HepG2 (cell line): ENCODE results near the gene DUSP21. TPM values are rescaled to one million over a fixed set of nuclear protein-coding genes. Genes with fewer than 3 reads are reported as not detected.

ENCODE experiments used
- ATAC-seq: fragments of 200-7000 bp; cut with Tn5 transposase; 3 replicates; pipeline ENCODE4 v1.9.1; 2020; ENCODE audit warnings: mild to moderate bottlenecking, moderate library complexity
- Bru-seq: library from RNA; stranded (reverse); fragments of 400-500 nt; gene quantifications from one replicate; lab custom pipeline; 2021; lab: Mats Ljungman, UMichigan
- BruChase-seq, 2 experiments: library from RNA; stranded (reverse); fragments of 400-500 nt; gene quantifications; one replicate each; lab custom pipeline; 2021; lab: Mats Ljungman, UMichigan
- BruUV-seq: library from RNA; stranded (reverse); fragments of 400-500 nt; replicated peaks from 2 replicates; lab custom pipeline; 2021; lab: Mats Ljungman, UMichigan
- CTCF ChIA-PET: fragments of 300-600 bp; formaldehyde crosslinking; extraction: SDS; loops from one replicate; lab custom pipeline; 2021; ENCODE audit warnings: low total read pairs, inconsistent platforms, low intra/inter-chr PET ratio; lab: Yijun Ruan, JAX
- POLR2A ChIA-PET: fragments of 350-600 bp; sonication (Branson Sonifier 250); formaldehyde crosslinking; loops from one replicate; lab custom pipeline; 2020; ENCODE audit warnings: antibody characterized with exemption, inconsistent platforms; lab: Yijun Ruan, JAX
- DNase-seq: peaks from one replicate; pipeline ENCODE4 v3.0.0-alpha.2; 2015; ENCODE audit warnings: low spot score
- FAIRE-seq: peaks from 3 replicates; lab custom pipeline; 2011; peaks lifted over from hg19 to GRCh38; lab: Jason Lieb, UNC
- H2AFZ ChIP-seq: one replicate; pipeline ENCODE4 v1.6.1; 2011; ENCODE audit warnings: low read length, inconsistent platforms
- H3K27ac ChIP-seq: fragments of 300-600 bp; 3 replicates; pipeline ENCODE4 v1.8.0; 2011; ENCODE audit warnings: mixed run types, mild to moderate bottlenecking, mixed read lengths, low read length, inconsistent platforms; ENCODE audit not compliant: insufficient read depth; ENCODE audit errors: extremely low read length
- H3K27me3 ChIP-seq, 2 experiments: fragments of 200-600 bp in 1 of 2; 2 replicates in 1 of 2; 3 replicates in 1 of 2; pipeline versions ENCODE4 v1.6.0 to v1.8.0; 2011; ENCODE audit warnings: low read length in 2 of 2, mild to moderate bottlenecking in 2 of 2, moderate library complexity in 2 of 2, inconsistent platforms in 1 of 2; ENCODE audit not compliant: insufficient read depth in 2 of 2, control insufficient read depth in 1 of 2
- H3K36me3 ChIP-seq, 2 experiments: fragments of 200-600 bp in 1 of 2; replicated peaks in 1 of 2; 2 replicates in 1 of 2; 3 replicates in 1 of 2; pipeline versions ENCODE4 v1.5.1 to v1.8.0; 2011; ENCODE audit warnings: low read length in 2 of 2, inconsistent platforms in 1 of 2; ENCODE audit not compliant: insufficient read depth in 2 of 2, control insufficient read depth in 1 of 2
- H3K4me1 ChIP-seq: 2 replicates; pipeline ENCODE4 v1.5.1; 2012; ENCODE audit warnings: low read length, inconsistent platforms; ENCODE audit not compliant: insufficient read depth
- H3K4me2 ChIP-seq: 2 replicates; pipeline ENCODE4 v1.6.0; 2011; ENCODE audit warnings: low read depth, low read length, inconsistent platforms
- H3K4me3 ChIP-seq, 3 experiments: fragments of 200-600 bp in 1 of 3; sonication (generic), shearing (Covaris generic) in 1 of 3; replicated peaks in 1 of 3; 2 replicates each; pipeline ENCODE4 v1.5.1; 2011 to 2016; ENCODE audit warnings: low read length in 3 of 3, inconsistent platforms in 2 of 3, low read depth in 2 of 3, mild to moderate bottlenecking in 2 of 3, control low read depth in 1 of 3, mixed read lengths in 1 of 3; ENCODE audit not compliant: insufficient read depth in 1 of 3
- H3K79me2 ChIP-seq: one replicate; pipeline ENCODE4 v1.6.1; 2011; ENCODE audit warnings: low read length, inconsistent platforms; ENCODE audit not compliant: insufficient read depth
- H3K9ac ChIP-seq: 2 replicates; pipeline ENCODE4 v1.6.0; 2011; ENCODE audit warnings: mild to moderate bottlenecking, low read depth, low read length, inconsistent platforms; ENCODE audit not compliant: insufficient read depth
- H3K9me3 ChIP-seq: 2 replicates; pipeline ENCODE4 v1.5.1; 2012; ENCODE audit warnings: mild to moderate bottlenecking, low read length
- H4K20me1 ChIP-seq: 2 replicates; pipeline ENCODE4 v1.6.0; 2011; ENCODE audit warnings: inconsistent platforms, mild to moderate bottlenecking, low read length, moderate library complexity; ENCODE audit not compliant: insufficient read depth
- ARHGAP35 ChIP-seq: sonication (generic); formaldehyde crosslinking; IDR thresholded peaks from 2 replicates; pipeline ENCODE4 v1.9.0; 2022; ENCODE audit warnings: mild to moderate bottlenecking, inconsistent platforms, moderate library complexity, missing genetic modification reagents, borderline replicate concordance
- CEBPB ChIP-seq: IDR thresholded peaks from 2 replicates; pipeline ENCODE4 v1.6.1; 2011; ENCODE audit warnings: low read depth, low read length, improper control_type of control experiment, borderline replicate concordance
- CEBPG ChIP-seq: IDR thresholded peaks from 2 replicates; pipeline ENCODE4 v1.6.1; 2016
- KLF12 ChIP-seq: sonication (generic); formaldehyde crosslinking; IDR thresholded peaks from 2 replicates; pipeline ENCODE4 v1.4.0; 2020; ENCODE audit warnings: missing genetic modification reagents, borderline replicate concordance
- ZBTB42 ChIP-seq: sonication (generic); formaldehyde crosslinking; IDR thresholded peaks from 2 replicates; pipeline ENCODE4 v1.5.0; 2020; ENCODE audit warnings: mild to moderate bottlenecking, missing genetic modification reagents
- ZNF75D ChIP-seq: sonication (generic); formaldehyde crosslinking; IDR thresholded peaks from 2 replicates; pipeline ENCODE4 v1.8.1; 2023; ENCODE audit warnings: missing genetic modification reagents, mild to moderate bottlenecking, borderline replicate concordance
- ZSCAN22 ChIP-seq: sonication (generic); formaldehyde crosslinking; IDR thresholded peaks from 2 replicates; pipeline ENCODE4 v1.4.0; 2020; ENCODE audit warnings: mild to moderate bottlenecking, missing genetic modification reagents
- WGBS: methylation state at CpG from one replicate; pipeline ENCODE4 v1.1.6; 2017; ENCODE audit warnings: low lambda C conversion rate; 5-methylcytosine and 5-hydroxymethylcytosine counted together
- in situ Hi-C: cut with HindIII; loops from 2 replicates; pipeline ENCODE4 v1.10.0; 2017; ENCODE audit warnings: low pct_unique_long_range_greater_than_20kb; ENCODE audit not compliant: extremely low pct_ligation_motif_present
- intact Hi-C: fragments of 100-400 bp; cut with micrococcal nuclease; formaldehyde crosslinking; loops from one replicate; pipeline ENCODE4 v1.10.0; 2022; ENCODE audit not compliant: unreplicated experiment
- long read RNA-seq, 2 experiments: library from RNA in 1 of 2; library from polyadenylated mRNA in 1 of 2; stranded (forward) in 1 of 2; unstranded in 1 of 2; transcript quantifications; one replicate each; pipeline ENCODE4 v2.0.0, GENCODE V29; 2019 to 2022
- polyA minus RNA-seq, 3 experiments: library from RNA; depleted of rRNA, polyadenylated mRNA; stranded (reverse); fragments of >200 nt; gene quantifications; 2 replicates each; pipeline ENCODE4 v1.2.3, GENCODE V29; 2011; ENCODE audit warnings: low replicate concordance in 1 of 3
- polyA plus RNA-seq, 8 experiments: library from polyadenylated mRNA; depleted of rRNA in 3 of 8; stranded (reverse) in 7 of 8; unstranded in 1 of 8; fragments of >200 nt; fragmentation: Illumina TruSeq in 4 of 8; extraction: Trizol in 4 of 8; gene quantifications; 2 replicates each; pipeline versions ENCODE4 v1.2.1 to v1.2.3, GENCODE V29; 2011 to 2016; ENCODE audit warnings: low read depth in 4 of 8, missing spikeins in 1 of 8, mixed read lengths in 1 of 8; ENCODE audit not compliant: insufficient read depth in 1 of 8
- total RNA-seq, 5 experiments: library from RNA; depleted of rRNA; stranded (reverse); fragments of >200 nt; fragmentation: Illumina TruSeq; extraction: Trizol; gene quantifications; 2 replicates each; pipeline ENCODE4 v1.2.3, GENCODE V29; 2016; ENCODE audit warnings: low read depth in 1 of 5
- TF ChIP-seq, protein P1 (sequence below): sonication (generic); formaldehyde crosslinking; IDR thresholded peaks from 2 replicates; pipeline ENCODE4 v1.4.0; 2020; ENCODE audit warnings: missing genetic modification reagents

Gene DUSP21
- total RNA-seq (2016; rRNA removed; fragmentation: Illumina TruSeq; extraction: Trizol) (not detected in 2 replicates), polyA plus RNA-seq (2011; rRNA removed) (not detected in 2 replicates), polyA minus RNA-seq (2011; rRNA and poly(A)+ RNA removed; ENCODE audit: low replicate concordance) (not detected in 2 replicates), Bru-seq, nascent RNA (not detected), BruChase-seq, experiment 1, labeled RNA remaining after a 6-hour chase (not detected), BruChase-seq, experiment 2, labeled RNA remaining after a 2-hour chase (not detected)
- total RNA-seq (2016; cell fraction: cytosol; rRNA removed; fragmentation: Illumina TruSeq; extraction: Trizol; ENCODE audit: low read depth): not detected in 2 replicates
- not detected in 2 replicates for total RNA-seq (2016; cell fraction: insoluble cytoplasmic fraction; rRNA removed; fragmentation: Illumina TruSeq; extraction: Trizol)
- total RNA-seq (2016; cell fraction: membrane; rRNA removed; fragmentation: Illumina TruSeq; extraction: Trizol): not detected in 2 replicates
- total RNA-seq (2016; cell fraction: nucleus; rRNA removed; fragmentation: Illumina TruSeq; extraction: Trizol): not detected in 2 replicates
- 0.07 TPM in 1 of 2 replicates, not detected in the other for polyA plus RNA-seq (2011; cell fraction: cytosol; rRNA removed)
- not detected in 2 replicates for polyA plus RNA-seq (2011; cell fraction: nucleus; rRNA removed)
- polyA plus RNA-seq (2012): not detected in 2 replicates
- polyA plus RNA-seq (2016; cell fraction: cytosol; fragmentation: Illumina TruSeq; extraction: Trizol; ENCODE audit: low read depth): not detected in 2 replicates
- not detected in 2 replicates for polyA plus RNA-seq (2016; cell fraction: insoluble cytoplasmic fraction; fragmentation: Illumina TruSeq; extraction: Trizol; ENCODE audit: low read depth)
- polyA plus RNA-seq (2016; cell fraction: membrane; fragmentation: Illumina TruSeq; extraction: Trizol; ENCODE audit: low read depth): not detected in 2 replicates
- polyA plus RNA-seq (2016; cell fraction: nucleus; fragmentation: Illumina TruSeq; extraction: Trizol; ENCODE audit: insufficient read depth, low read depth): not detected in 2 replicates
- not detected in 2 replicates for polyA minus RNA-seq (2011; cell fraction: cytosol; rRNA and poly(A)+ RNA removed)
- not detected in 2 replicates for polyA minus RNA-seq (2011; cell fraction: nucleus; rRNA and poly(A)+ RNA removed)
- long read RNA-seq, experiment 1: 0 reads
- long read RNA-seq, experiment 2: 0 reads

DNA sequence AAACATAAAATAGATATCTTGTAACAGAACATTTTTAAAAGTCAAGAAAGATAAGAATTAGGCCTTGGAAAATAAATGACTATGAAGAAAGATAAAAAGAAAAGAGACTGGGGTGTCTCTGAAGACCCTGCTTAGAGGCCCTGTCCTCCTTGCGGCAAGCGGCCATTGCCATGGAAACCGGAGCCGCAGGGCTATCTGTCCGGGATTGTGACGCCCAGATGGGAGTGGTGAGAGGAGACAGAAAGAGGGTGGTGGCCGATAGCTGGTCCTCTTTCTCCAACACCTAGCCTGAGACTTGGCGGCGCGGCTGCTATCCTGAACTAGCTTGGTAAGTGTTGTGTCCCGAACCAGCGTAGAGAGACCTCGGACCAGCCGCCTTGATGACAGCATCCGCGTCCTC is at the start of gene DUSP21:
Gene DUSP21, plus strand, starts transcription at position 269 of the 400 bp plus-strand sequence. Its CDS starts 112 bp downstream, at position 381.
- Histone ChIP-seq H3K79me2 (no peaks in the 10 kb centered on the region), H3K4me3 (no peak within 1 kb of the TSS), H3K27ac (no peak within 1 kb of the TSS), H4K20me1 (no peaks in the 10 kb centered on the region), H2AFZ (no peak within 1 kb of the TSS), H3K9me3 (no peaks in the 10 kb centered on the region), H3K27me3 (no peaks in the 10 kb centered on the region), H3K9ac (no peak within 1 kb of the TSS), H3K36me3 (no peaks in the 10 kb centered on the region), H3K4me1 (0 out of 2 replicates have a peak, but pooled peaks cover 7% of the 10 kb centered on the region), H3K4me2 (no peak within 1 kb of the TSS)
- intact Hi-C loops: no loop called here
- in situ Hi-C loops: no loop called here
- FAIRE-seq: no peak
- ATAC-seq: no peak
- no peak for DNase-seq
- BruUV-seq: no TSS peak
- CTCF ChIA-PET: no interaction called here
- WGBS: 93% methylated on average over 6 of the region's 16 CpGs
- TF ChIP-seq KLF12: no peak
- TF ChIP-seq ARHGAP35 (CRISPR knock-in tag): no peak
- no peak for TF ChIP-seq ZSCAN22 (CRISPR knock-in tag)
- POLR2A ChIA-PET: no interaction called here

DNA sequence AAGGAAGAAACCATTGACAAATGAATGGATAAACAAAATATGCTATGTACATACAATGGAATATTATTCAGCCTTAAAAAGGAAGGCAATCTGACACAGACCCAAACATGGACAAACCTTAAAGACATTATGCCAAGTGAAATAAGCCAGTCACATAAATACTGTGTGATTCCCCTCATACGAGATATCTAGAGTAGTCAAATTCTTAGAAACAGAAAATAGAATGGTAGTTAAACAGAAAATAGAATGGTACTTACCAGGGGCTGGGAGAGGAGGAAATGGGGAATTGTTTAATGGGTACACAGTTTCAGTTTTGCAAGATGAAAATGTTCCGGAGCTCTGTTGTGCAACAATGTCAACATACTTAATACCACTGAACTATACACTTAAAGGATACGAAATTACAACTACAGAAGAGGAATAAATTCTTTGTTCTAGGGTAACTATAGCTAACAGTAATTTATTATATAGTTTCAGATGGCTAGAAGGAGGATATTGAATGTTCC is 47.8 kb upstream of the DUSP21 start:
- FAIRE-seq (no peak), ATAC-seq (no peak), DNase-seq (no peak)
- no TSS peak for BruUV-seq
- no peaks in the 10 kb centered on the region for H4K20me1 ChIP-seq
- ChIA-PET CTCF (no interaction called here), POLR2A (no interaction called here)
- H2AFZ ChIP-seq: no peak overlapping the region
- no peak overlapping the region for H3K27ac ChIP-seq
- no peaks in the 10 kb centered on the region for H3K27me3 ChIP-seq
- no peaks in the 10 kb centered on the region for H3K4me1 ChIP-seq
- intact Hi-C loops (no loop called here), in situ Hi-C loops (no loop called here)
- H3K9me3 ChIP-seq: no peaks in the 10 kb centered on the region
- H3K36me3 ChIP-seq: no peaks in the 10 kb centered on the region
- 0 out of 2 replicates have a peak overlapping the region, but pooled peaks have one; percentile 3 for H3K4me2 ChIP-seq
- TF ChIP-seq CEBPB: peak; percentile 37; the same call in 1 of the 2 replicates
- TF ChIP-seq ZNF75D (CRISPR knock-in tag): no peak
- TF ChIP-seq ZBTB42 (CRISPR knock-in tag): no peak
- peak; percentile 29; the same call in 1 of the 2 replicates for TF ChIP-seq CEBPG (CRISPR knock-in tag)
- TF ChIP-seq, protein P1, sequence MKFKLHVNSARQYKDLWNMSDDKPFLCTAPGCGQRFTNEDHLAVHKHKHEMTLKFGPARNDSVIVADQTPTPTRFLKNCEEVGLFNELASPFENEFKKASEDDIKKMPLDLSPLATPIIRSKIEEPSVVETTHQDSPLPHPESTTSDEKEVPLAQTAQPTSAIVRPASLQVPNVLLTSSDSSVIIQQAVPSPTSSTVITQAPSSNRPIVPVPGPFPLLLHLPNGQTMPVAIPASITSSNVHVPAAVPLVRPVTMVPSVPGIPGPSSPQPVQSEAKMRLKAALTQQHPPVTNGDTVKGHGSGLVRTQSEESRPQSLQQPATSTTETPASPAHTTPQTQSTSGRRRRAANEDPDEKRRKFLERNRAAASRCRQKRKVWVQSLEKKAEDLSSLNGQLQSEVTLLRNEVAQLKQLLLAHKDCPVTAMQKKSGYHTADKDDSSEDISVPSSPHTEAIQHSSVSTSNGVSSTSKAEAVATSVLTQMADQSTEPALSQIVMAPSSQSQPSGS (CRISPR knock-in tag): no peak
- no peak overlapping the region for H3K4me3 ChIP-seq
- no peak overlapping the region for H3K9ac ChIP-seq
- no peaks in the 10 kb centered on the region for H3K79me2 ChIP-seq
- 3% methylated on average over 3 of the region's 3 CpGs for WGBS
